SK-N-SH (cell line): ENCODE measurements around the gene KLF13. TPM values are rescaled to one million over a fixed set of nuclear protein-coding genes. Genes with fewer than 3 reads are reported as not detected.

Experiments
- CTCF ChIA-PET: fragments of 300-600, 350-600 bp; formaldehyde crosslinking; extraction: SDS; loops from one replicate; lab custom pipeline; 2021; lab: Yijun Ruan, JAX
- POLR2A ChIA-PET: fragments of 350-600 bp; sonication (Branson Sonifier 250); formaldehyde crosslinking; extraction: SDS; loops from one replicate; lab custom pipeline; 2020; ENCODE audit warnings: antibody characterized with exemption, inconsistent platforms; lab: Yijun Ruan, JAX
- DNase-seq: peaks from one replicate; pipeline ENCODE4 v3.0.0; 2012
- H2AFZ ChIP-seq: fragments of 200-600 bp; sonication (generic); 2 replicates; pipeline ENCODE4 v1.8.1; 2016; ENCODE audit warnings: antibody characterized with exemption, mild to moderate bottlenecking, low read depth
- H3F3A ChIP-seq: fragments of 200-600 bp; sonication (generic); replicated peaks from 2 replicates; pipeline ENCODE3; 2016; ENCODE audit warnings: antibody characterized with exemption, mild to moderate bottlenecking; ENCODE audit not compliant: insufficient read depth
- H3K27ac ChIP-seq, 2 experiments: fragments of 200-500 bp in 1 of 2; fragments of 200-600 bp in 1 of 2; sonication (Bioruptor generic) in 1 of 2; sonication (generic), shearing (Covaris generic) in 1 of 2; 2 replicates each; pipeline versions ENCODE4 v1.5.1 to v1.6.1; 2014 to 2016; ENCODE audit warnings: low read depth in 2 of 2, inconsistent platforms in 1 of 2, low read length in 1 of 2, mild to moderate bottlenecking in 1 of 2, mixed read lengths in 1 of 2
- H3K27me3 ChIP-seq: fragments of 200-600 bp; sonication (generic), shearing (Covaris generic); 2 replicates; pipeline ENCODE4 v1.6.1; 2016; ENCODE audit warnings: mixed run types; ENCODE audit not compliant: insufficient read depth
- H3K36me3 ChIP-seq, 2 experiments: fragments of 200-500 bp in 1 of 2; fragments of 200-600 bp in 1 of 2; sonication (Bioruptor generic) in 1 of 2; sonication (generic) in 1 of 2; replicated peaks in 1 of 2; 2 replicates each; pipeline versions ENCODE3 to v1.5.1; 2014 to 2016; ENCODE audit warnings: low read length in 1 of 2, mild to moderate bottlenecking in 1 of 2; ENCODE audit not compliant: insufficient read depth in 2 of 2, control insufficient read depth in 1 of 2
- H3K4me1 ChIP-seq, 2 experiments: fragments of 200-500 bp in 1 of 2; fragments of 200-600 bp in 1 of 2; sonication (Bioruptor generic) in 1 of 2; sonication (generic), shearing (Covaris generic) in 1 of 2; 2 replicates each; pipeline versions ENCODE4 v1.5.1 to v1.6.1; 2014 to 2016; ENCODE audit warnings: low read depth in 1 of 2, low read length in 1 of 2, mixed run types in 1 of 2; ENCODE audit not compliant: insufficient read depth in 2 of 2, control insufficient read depth in 1 of 2
- H3K4me2 ChIP-seq: fragments of 200-600 bp; sonication (generic), shearing (Covaris generic); 2 replicates; pipeline ENCODE4 v1.6.1; 2017; ENCODE audit warnings: mixed run types
- H3K4me3 ChIP-seq, 2 experiments: fragments of 200-500 bp in 1 of 2; fragments of 200-600 bp in 1 of 2; sonication (Bioruptor generic) in 1 of 2; sonication (generic), shearing (Covaris generic) in 1 of 2; 2 replicates each; pipeline versions ENCODE4 v1.5.1 to v1.8.1; 2014 to 2016; ENCODE audit warnings: low read depth in 2 of 2, inconsistent platforms in 1 of 2, low read length in 1 of 2, mild to moderate bottlenecking in 1 of 2, mixed read lengths in 1 of 2, moderate library complexity in 1 of 2
- H3K79me2 ChIP-seq: fragments of 200-600 bp; sonication (generic); 2 replicates; pipeline ENCODE4 v1.8.1; 2017; ENCODE audit warnings: mild to moderate bottlenecking; ENCODE audit not compliant: insufficient read depth
- H3K9ac ChIP-seq: fragments of 200-600 bp; sonication (generic); 2 replicates; pipeline ENCODE4 v1.6.1; 2017; ENCODE audit warnings: mixed run types
- H3K9me2 ChIP-seq: fragments of 200-600 bp; sonication (generic); 2 replicates; pipeline ENCODE4 v1.6.1; 2017; ENCODE audit warnings: mixed run types
- H3K9me3 ChIP-seq: fragments of 200-600 bp; sonication (generic); 2 replicates; pipeline ENCODE4 v1.6.1; 2017; ENCODE audit warnings: mixed run types, mild to moderate bottlenecking, moderate library complexity
- H4K20me1 ChIP-seq: fragments of 200-600 bp; sonication (generic); 2 replicates; pipeline ENCODE4 v1.6.1; 2017; ENCODE audit warnings: mild to moderate bottlenecking, mixed run types; ENCODE audit not compliant: insufficient read depth
- CHD2 ChIP-seq: fragments of 150-350 bp; IDR thresholded peaks from 2 replicates; pipeline ENCODE4 v1.6.1; 2018; ENCODE audit warnings: low read length; ENCODE audit not compliant: partially characterized antibody
- CTCF ChIP-seq: fragments of 200-600 bp; sonication (generic); IDR thresholded peaks from 2 replicates; pipeline ENCODE4 v1.6.1; 2017; ENCODE audit warnings: antibody characterized with exemption, mild to moderate bottlenecking, moderate library complexity
- ELF1 ChIP-seq: IDR thresholded peaks from 2 replicates; pipeline ENCODE4 v1.4.0; 2012
- EZH2phosphoT487 ChIP-seq: fragments of 200-600 bp; sonication (generic); IDR thresholded peaks from 2 replicates; pipeline ENCODE4 v1.6.1; 2017; ENCODE audit warnings: low read depth, mixed run types, mild to moderate bottlenecking, antibody characterized with exemption, moderate library complexity, borderline replicate concordance
- FOSL2 ChIP-seq: IDR thresholded peaks from 2 replicates; pipeline ENCODE4 v1.4.0; 2012; ENCODE audit warnings: low read depth, mild to moderate bottlenecking, moderate library complexity, borderline replicate concordance
- FOXJ3 ChIP-seq: sonication (generic); formaldehyde crosslinking; IDR thresholded peaks from 2 replicates; pipeline ENCODE4 v1.5.1; 2020; ENCODE audit warnings: mild to moderate bottlenecking, missing genetic modification reagents
- GABPA ChIP-seq: IDR thresholded peaks from 2 replicates; pipeline ENCODE4 v1.4.0; 2012; ENCODE audit warnings: low read depth, mild to moderate bottlenecking
- IRF3 ChIP-seq: fragments of 150-350 bp; IDR thresholded peaks from 2 replicates; pipeline ENCODE4 v1.6.1; 2016; ENCODE audit warnings: mild to moderate bottlenecking, low read depth, low read length
- NFIC ChIP-seq: IDR thresholded peaks from 2 replicates; pipeline ENCODE4 v1.4.0; 2012; ENCODE audit warnings: borderline replicate concordance
- POLR2AphosphoS5 ChIP-seq: IDR thresholded peaks from 2 replicates; pipeline ENCODE4 v1.6.1; 2012; ENCODE audit warnings: low read depth, low read length
- RAD21 ChIP-seq: IDR thresholded peaks from 2 replicates; pipeline ENCODE4 v1.6.1; 2012; ENCODE audit warnings: mild to moderate bottlenecking, low read length
- RCOR1 ChIP-seq: fragments of 150-350 bp; IDR thresholded peaks from 2 replicates; pipeline ENCODE4 v1.6.1; 2017; ENCODE audit warnings: antibody characterized with exemption, low read length
- RXRA ChIP-seq: IDR thresholded peaks from 2 replicates; pipeline ENCODE4 v1.4.0; 2012; ENCODE audit warnings: low read depth, mild to moderate bottlenecking, borderline replicate concordance
- SIN3A ChIP-seq: IDR thresholded peaks from 2 replicates; pipeline ENCODE4 v1.6.1; 2012; ENCODE audit warnings: low read depth, mild to moderate bottlenecking, low read length, moderate library complexity, borderline replicate concordance
- SMC3 ChIP-seq: IDR thresholded peaks from 2 replicates; pipeline ENCODE4 v1.6.1; 2012; ENCODE audit warnings: low read depth, low read length, improper control_type of control experiment
- TAF1 ChIP-seq: IDR thresholded peaks from 2 replicates; pipeline ENCODE4 v1.6.1; 2012; ENCODE audit warnings: low read depth, mild to moderate bottlenecking, low read length, moderate library complexity, borderline replicate concordance
- TEAD4 ChIP-seq: IDR thresholded peaks from 2 replicates; pipeline ENCODE4 v1.4.0; 2012; ENCODE audit warnings: mild to moderate bottlenecking, borderline replicate concordance; ENCODE audit not compliant: insufficient read depth
- ZBTB33 ChIP-seq: IDR thresholded peaks from 2 replicates; pipeline ENCODE4 v1.4.0; 2012; ENCODE audit warnings: low read depth, borderline replicate concordance
- WGBS: methylation state at CpG from one replicate; pipeline ENCODE4 v1.1.6; 2017; ENCODE audit warnings: low lambda C conversion rate; 5-methylcytosine and 5-hydroxymethylcytosine counted together
- polyA plus RNA-seq, 3 experiments: library from polyadenylated mRNA; depleted of rRNA; stranded (reverse); fragments of >200 nt; gene quantifications; 2 replicates each; pipeline ENCODE4 v1.2.3, GENCODE V29; 2012

The KLF13 gene
- polyA plus RNA-seq, 1 of the 3 experiments (the other 2 are of a cell fraction) = 7.1 TPM

- no peak overlapping the region for H3K9ac ChIP-seq
- no peak overlapping the region for H2AFZ ChIP-seq
- no peaks in the 10 kb centered on the region for H3K9me3 ChIP-seq
- H4K20me1 ChIP-seq = no peaks in the 10 kb centered on the region
- ChIA-PET POLR2A (interaction anchor here (1.0 to 1.3 kb wide), 2 partner anchors 10 to 36 kb away, joined by 3 to 7 read pairs; partner anchors contain the start of gene KLF13), CTCF (interaction anchor here (0.9 to 1.4 kb wide), 4 partner anchors 11 to 173 kb away, joined by 3 to 8 read pairs (median 4); no protein-coding TSS in a partner anchor)
- H3K4me3 ChIP-seq = no peak overlapping the region
- no peak for DNase-seq
- H3K9me2 ChIP-seq = no peaks in the 10 kb centered on the region
- H3K27ac ChIP-seq = no peak overlapping the region
- no peaks in the 10 kb centered on the region for H3K36me3 ChIP-seq
- 98% methylated on average over 4 of the region's 8 CpGs for WGBS
- H3K4me1 ChIP-seq = peaks cover 0 to 28% of the 10 kb centered on the region in 2 experiments; a peak in 1 of 4 replicates
- no peak for TF ChIP-seq RXRA
- no peak for TF ChIP-seq RAD21
- no peak for TF ChIP-seq TEAD4
- no peak for TF ChIP-seq GABPA
- no peak for TF ChIP-seq EZH2phosphoT487
- TF ChIP-seq NFIC = no peak
- no peak for TF ChIP-seq TAF1
- TF ChIP-seq FOSL2 = no peak
- TF ChIP-seq ZBTB33 = no peak
- TF ChIP-seq CTCF = no peak
- TF ChIP-seq CHD2 = no peak
- no peak for TF ChIP-seq IRF3
- TF ChIP-seq ELF1 = no peak
- TF ChIP-seq FOXJ3 (CRISPR knock-in tag) = no peak
- TF ChIP-seq SIN3A = no peak
- TF ChIP-seq POLR2AphosphoS5 = no peak
- TF ChIP-seq RCOR1 = no peak
- TF ChIP-seq SMC3 = no peak
- TF ChIP-seq, all 33 proteins: peak for 0
- H3K79me2 ChIP-seq = no peaks in the 10 kb centered on the region
- H3K27me3 ChIP-seq = no peaks in the 10 kb centered on the region
- H3K4me2 ChIP-seq = no peak overlapping the region
- H3F3A ChIP-seq = no peaks in the 10 kb centered on the region
Measured at GRCh38 chr15:31316135-31316795, 10.4 kb upstream of the KLF13 start.
